ENCODE results near the gene TEKT5. TPM values are rescaled to one million over a fixed set of nuclear protein-coding genes. Genes with fewer than 3 reads are reported as not detected.

Gene TEKT5
- total and polyA plus RNA-seq, 9 of the 15 experiments (the other 6 are each of a cell fraction or from before 2014, with no cell fraction given): 0.10 to 0.19 TPM; not detected in 7

- TF ChIP-seq C11orf30 (IDR thresholded peaks at IDR 0.05; ENCODE audit: low read depth) (no peak), ZNF76 (CRISPR knock-in tag; IDR thresholded peaks at IDR 0.05; ENCODE audit: borderline replicate concordance) (no peak), TFAM (CRISPR knock-in tag; conservative IDR thresholded peaks at IDR 0.05) (no peak), LEF1 (IDR thresholded peaks at IDR 0.05) (no peak), AFF1 (IDR thresholded peaks at IDR 0.05; ENCODE audit: low read depth in 1 of 2, partially characterized antibody in 2 of 2) (no peak), FOXM1 (IDR thresholded peaks at IDR 0.05; ENCODE audit: low read depth) (no peak), FOXM1 (CRISPR knock-in tag; IDR thresholded peaks at IDR 0.05; ENCODE audit: low read depth) (no peak), HEY1 (CRISPR knock-in tag; IDR thresholded peaks at IDR 0.05; ENCODE audit: borderline replicate concordance) (no peak), MEF2D (tag; conservative IDR thresholded peaks at IDR 0.05; ENCODE audit: low read depth) (no peak), KLF13 (tag; IDR thresholded peaks at IDR 0.05; ENCODE audit: borderline replicate concordance, low read depth) (no peak), HMG20A (CRISPR knock-in tag; conservative IDR thresholded peaks at IDR 0.05) (no peak)
- H3K79me2 ChIP-seq (ENCODE audit: control insufficient read depth, insufficient read depth, low read length): no peaks in the 10 kb centered on the region
- H4K20me1 ChIP-seq (replicated peaks; ENCODE audit: control insufficient read depth, insufficient read depth, low read length): no peaks in the 10 kb centered on the region; the same call in 1 of the 2 replicates
- H3K27me3 ChIP-seq (ENCODE audit: control insufficient read depth in 2 of 2, insufficient read depth in 2 of 2, low read length in 2 of 2): peaks cover 27 to 36% of the 10 kb centered on the region in 2 experiments
- intact Hi-C loops (cut with micrococcal nuclease): no loop called here
- POLR2A ChIA-PET: no interaction called here
- H3K9me1 ChIP-seq (ENCODE audit: control insufficient read depth, insufficient read depth, low read length): peaks cover 4% of the 10 kb centered on the region
- DNase-seq (ENCODE audit: extremely low read depth in 1 of 4, low spot score in 3 of 4) (no peak), FAIRE-seq (no peak), ATAC-seq (no peak)
- no peaks in the 10 kb centered on the region for H3K36me3 ChIP-seq (ENCODE audit: control insufficient read depth, insufficient read depth, low read length)
- H3K4me2 ChIP-seq (ENCODE audit: insufficient read depth, low read length): no peak overlapping the region
- H3K4me3 ChIP-seq: no peak overlapping the region
- H3K9ac ChIP-seq (ENCODE audit: insufficient read depth in 1 of 2, low read depth in 2 of 2, low read length in 2 of 2): no peak overlapping the region
- H2AFZ ChIP-seq (ENCODE audit: low read depth, low read length): no peak overlapping the region
- H3K27ac ChIP-seq (ENCODE audit: extremely low read depth, low read depth, low read length): no peak overlapping the region
- BruUV-seq (replicated peaks): no TSS peak
- in situ Hi-C loops (cut with MboI): loop anchor here (10.0 kb wide), 1 partner anchor 243 kb away; no protein-coding TSS in a partner anchor
- WGBS (ENCODE audit: insufficient coverage, low coverage, missing lambda C conversion rate): 0% methylated on average over 4 of the region's 4 CpGs
- no peaks in the 10 kb centered on the region for H3K9me3 ChIP-seq (replicated peaks; ENCODE audit: control insufficient read depth, insufficient read depth, low read depth, low read length)
- CTCF ChIA-PET (ENCODE audit: low intra/inter-chr PET ratio): no interaction called here
- H3K4me1 ChIP-seq (replicated peaks in 1 of 2; ENCODE audit: control insufficient read depth in 2 of 2, insufficient read depth in 2 of 2, low read length in 2 of 2): no peaks in the 10 kb centered on the region; a peak in 1 of 5 replicates
Observed at GRCh38 chr16:10671729-10672128, 23.0 kb downstream of the TEKT5 start.
